Measurements from ENCODE around the gene GPX4.

Gene GPX4, protein sequence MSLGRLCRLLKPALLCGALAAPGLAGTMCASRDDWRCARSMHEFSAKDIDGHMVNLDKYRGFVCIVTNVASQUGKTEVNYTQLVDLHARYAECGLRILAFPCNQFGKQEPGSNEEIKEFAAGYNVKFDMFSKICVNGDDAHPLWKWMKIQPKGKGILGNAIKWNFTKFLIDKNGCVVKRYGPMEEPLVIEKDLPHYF

DNA sequence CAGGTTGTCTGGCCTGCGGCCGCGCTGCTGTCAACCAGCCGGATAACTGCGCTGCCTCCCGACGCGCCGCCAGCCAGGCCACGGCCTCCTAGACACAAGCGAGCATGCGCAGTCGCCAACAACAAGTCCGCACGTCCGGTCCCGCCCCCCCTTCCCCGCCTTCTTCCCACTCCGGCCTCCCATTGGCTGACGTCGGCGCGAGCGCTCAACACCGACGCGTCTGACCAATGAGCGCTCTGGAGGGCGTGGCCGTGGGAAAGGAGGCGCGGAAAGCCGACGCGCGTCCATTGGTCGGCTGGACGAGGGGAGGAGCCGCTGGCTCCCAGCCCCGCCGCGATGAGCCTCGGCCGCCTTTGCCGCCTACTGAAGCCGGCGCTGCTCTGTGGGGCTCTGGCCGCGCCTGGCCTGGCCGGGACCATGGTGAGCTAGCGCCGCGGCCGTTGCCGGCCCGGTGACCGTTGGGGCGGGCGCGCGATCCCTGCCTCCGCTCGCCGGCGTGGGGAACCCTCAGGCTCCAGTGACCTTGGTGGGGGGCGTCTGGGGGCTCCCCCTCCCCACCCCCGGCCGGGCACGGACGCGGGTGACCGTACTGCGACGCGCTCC lies at the start of gene GPX4:
TSS of gene GPX4 (plus strand) at position 287 of the 603 bp plus-strand sequence. CDS start at position 337, 50 bp downstream.
- peak; percentile 100 for DNase-seq (ENCODE audit: low read depth)

DNA sequence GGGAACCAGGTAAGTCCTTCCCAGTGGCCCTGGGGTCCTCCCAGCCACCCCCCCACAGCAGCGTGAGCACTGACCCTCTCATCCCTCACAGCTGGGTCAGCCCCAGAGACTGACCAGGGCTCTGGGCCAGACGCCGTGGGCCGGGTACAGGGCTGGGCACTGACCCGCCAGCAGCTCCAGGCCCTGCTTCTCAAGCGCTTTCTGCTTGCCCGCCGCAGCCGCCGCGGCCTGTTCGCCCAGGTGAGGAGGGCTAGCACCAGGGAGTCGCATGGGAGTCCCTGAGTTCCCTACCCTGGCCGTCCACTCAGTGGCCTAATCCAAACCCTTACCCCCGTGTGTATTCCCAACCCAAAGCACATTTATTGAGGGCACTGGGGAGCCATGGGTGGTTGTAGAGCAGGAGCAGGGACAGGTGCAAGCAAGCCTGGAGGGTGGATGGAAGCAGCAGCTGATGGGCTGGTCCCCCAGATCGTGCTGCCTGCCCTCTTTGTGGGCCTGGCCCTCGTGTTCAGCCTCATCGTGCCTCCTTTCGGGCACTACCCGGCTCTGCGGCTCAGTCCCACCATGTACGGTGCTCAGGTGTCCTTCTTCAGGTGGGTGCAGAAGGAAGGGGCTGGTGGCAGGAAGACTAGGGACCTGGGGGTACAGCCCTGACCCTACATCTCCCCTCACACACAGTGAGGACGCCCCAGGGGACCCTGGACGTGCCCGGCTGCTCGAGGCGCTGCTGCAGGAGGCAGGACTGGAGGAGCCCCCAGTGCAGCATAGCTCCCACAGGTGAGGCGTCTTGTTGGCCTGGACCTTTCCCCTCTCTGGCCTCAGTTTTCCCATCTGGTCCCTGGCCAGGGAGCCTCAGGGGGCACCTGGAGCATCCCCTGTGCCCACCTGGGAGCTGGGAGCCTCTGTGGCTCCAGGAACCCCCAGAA lies 49.4 kb upstream of the GPX4 start:
- DNase-seq (ENCODE audit: low read depth) = no peak

DNA sequence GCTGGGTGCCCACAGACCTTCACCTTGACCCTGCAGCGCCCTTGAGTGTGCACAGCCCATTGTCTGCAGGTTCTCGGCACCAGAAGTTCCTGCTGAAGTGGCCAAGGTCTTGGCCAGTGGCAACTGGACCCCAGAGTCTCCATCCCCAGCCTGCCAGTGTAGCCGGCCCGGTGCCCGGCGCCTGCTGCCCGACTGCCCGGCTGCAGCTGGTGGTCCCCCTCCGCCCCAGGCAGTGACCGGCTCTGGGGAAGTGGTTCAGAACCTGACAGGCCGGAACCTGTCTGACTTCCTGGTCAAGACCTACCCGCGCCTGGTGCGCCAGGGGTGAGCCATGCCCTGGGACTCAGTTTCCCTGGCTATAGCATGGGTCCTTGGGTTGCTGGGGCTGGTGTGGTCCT lies 48.8 kb upstream of the GPX4 start:
- DNase-seq (ENCODE audit: low read depth) = no peak

DNA sequence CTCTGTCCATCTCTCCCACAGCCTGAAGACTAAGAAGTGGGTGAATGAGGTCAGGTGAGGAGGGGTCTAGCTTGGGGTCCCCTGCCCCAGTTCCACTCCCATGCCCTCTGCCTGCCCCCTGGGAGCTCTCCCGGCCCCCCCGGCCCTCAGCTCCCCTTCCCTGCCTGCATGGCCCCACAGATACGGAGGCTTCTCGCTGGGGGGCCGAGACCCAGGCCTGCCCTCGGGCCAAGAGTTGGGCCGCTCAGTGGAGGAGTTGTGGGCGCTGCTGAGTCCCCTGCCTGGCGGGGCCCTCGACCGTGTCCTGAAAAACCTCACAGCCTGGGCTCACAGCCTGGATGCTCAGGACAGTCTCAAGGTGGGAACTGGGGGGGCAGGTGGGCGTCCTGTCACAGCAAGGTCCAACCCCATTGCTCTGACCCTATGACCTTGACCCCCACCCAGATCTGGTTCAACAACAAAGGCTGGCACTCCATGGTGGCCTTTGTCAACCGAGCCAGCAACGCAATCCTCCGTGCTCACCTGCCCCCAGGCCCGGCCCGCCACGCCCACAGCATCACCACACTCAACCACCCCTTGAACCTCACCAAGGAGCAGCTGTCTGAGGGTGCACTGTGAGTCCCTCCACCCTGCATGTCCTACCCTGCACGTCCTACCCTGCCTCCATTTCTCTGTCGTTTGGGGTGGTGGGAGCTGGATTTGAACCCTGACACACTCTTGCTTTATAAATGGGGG lies 47.7 kb upstream of the GPX4 start:
- DNase-seq (ENCODE audit: low read depth) = no peak

DNA sequence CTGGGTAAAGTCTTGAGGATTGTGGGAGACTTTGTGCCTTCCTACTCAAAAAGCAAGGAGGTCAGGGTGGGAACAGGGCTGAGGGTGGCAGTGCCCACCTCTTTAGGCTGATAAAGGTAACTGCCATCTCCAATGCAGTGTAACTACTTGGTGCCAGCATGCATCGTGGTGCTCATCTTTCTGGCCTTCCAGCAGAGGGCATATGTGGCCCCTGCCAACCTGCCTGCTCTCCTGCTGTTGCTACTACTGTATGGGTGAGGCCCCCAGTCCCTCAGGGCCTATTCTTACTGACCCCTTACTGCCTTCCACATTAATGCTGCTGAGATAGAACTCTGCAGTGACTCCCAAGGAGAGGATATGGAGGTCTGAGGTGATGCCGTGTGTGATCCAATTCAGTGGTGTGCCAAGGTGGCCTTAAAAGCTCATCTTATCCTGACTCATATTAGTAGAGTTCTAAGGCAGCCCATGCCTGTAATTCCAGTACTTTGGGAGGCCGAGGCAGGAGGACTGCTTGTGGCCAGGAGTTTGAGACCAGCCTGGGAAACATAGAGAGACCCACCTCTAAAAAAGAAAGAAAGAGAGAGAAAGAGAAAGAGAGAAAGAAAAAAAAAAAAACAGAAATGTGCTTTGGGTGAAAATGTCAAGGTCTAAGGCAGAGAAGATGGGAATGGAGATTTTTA lies 46.5 kb upstream of the GPX4 start:
- peak; percentile 73 for DNase-seq (ENCODE audit: low read depth)

DNA sequence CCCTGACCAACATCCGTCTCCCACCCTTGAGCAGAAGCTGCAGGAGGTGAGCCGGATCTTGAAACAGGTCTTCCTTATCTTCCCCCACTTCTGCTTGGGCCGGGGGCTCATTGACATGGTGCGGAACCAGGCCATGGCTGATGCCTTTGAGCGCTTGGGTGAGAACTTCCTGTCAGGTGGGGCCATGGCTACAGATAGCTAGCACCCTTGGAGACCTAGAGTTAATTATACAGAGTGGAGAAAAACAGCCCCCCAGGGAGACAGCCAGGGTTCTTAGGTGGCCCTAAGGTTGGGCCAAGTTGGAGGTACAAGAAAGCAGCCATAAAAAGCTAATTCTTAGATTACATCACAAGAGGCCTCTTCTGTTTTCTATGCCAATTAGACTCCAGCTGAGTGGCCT lies 45.7 kb upstream of the GPX4 start:
- no peak for DNase-seq (ENCODE audit: low read depth)

DNA sequence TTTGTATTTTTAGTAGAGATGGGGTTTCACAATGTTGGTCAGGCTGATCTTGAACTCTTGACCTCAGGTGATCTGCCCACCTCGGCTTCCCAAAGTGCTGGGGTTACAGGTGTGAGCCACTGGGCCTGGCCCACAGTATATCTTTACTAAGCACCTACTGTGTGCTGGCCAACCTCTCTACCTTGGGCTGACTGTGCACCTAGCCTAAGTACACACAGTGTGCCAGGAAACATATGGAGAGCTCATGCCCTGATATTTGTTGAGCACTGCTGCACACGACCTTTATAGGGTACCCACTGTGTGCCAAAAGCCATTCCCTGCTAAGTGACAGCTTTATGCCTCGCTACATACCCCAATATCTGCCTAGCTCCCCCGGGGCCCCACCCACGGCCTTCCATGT lies 43.1 kb upstream of the GPX4 start:
- DNase-seq (ENCODE audit: low read depth) = no peak

DNA sequence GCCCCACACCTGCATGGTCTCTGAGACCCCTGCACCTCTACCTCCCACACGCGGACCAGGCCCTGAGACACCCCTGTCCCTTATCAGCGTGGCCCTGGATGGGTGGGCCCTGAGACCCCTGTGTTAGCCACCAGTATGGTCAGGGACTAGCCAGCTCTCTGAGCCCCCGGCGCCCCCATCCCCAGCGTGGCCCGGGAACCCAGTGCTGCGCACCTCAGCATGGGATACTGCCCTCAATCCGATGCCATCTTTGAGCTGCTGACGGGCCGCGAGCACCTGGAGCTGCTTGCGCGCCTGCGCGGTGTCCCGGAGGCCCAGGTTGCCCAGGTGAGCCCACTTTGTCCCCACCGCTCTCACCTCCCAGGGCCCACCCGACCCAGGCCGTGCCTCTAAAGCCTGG lies 41.8 kb upstream of the GPX4 start:
- no peak for DNase-seq (ENCODE audit: low read depth)

DNA sequence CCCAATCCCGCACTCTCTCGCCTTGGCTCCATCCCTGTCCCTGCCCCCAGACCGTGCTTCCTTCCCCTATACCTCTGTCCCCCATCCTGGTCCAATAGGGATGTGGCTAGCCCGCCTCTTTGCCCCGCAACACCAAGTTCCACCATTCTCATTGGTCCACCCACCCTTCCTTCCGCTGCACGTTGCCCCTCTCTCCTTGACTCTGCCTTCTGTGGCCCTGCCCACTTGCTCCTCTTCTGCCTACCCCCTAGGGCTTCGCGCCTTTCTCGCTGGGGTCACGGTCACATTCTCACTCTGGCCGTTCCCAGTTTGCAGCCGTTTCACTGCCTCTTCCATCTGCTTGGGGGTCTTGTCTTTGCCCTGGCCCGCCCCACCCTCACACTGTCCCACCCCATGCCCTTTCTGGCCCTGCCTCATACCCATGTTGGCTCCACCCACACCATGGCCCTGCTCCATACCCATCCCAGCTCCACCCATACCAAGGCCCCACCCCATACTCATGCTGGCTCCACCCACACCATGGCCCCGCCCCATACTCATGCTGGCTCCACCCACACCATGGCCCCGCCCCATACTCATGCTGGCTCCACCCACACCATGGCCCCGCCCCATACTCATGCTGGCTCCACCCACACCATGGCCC lies 41.3 kb upstream of the GPX4 start:
- no peak for DNase-seq (ENCODE audit: low read depth)

DNA sequence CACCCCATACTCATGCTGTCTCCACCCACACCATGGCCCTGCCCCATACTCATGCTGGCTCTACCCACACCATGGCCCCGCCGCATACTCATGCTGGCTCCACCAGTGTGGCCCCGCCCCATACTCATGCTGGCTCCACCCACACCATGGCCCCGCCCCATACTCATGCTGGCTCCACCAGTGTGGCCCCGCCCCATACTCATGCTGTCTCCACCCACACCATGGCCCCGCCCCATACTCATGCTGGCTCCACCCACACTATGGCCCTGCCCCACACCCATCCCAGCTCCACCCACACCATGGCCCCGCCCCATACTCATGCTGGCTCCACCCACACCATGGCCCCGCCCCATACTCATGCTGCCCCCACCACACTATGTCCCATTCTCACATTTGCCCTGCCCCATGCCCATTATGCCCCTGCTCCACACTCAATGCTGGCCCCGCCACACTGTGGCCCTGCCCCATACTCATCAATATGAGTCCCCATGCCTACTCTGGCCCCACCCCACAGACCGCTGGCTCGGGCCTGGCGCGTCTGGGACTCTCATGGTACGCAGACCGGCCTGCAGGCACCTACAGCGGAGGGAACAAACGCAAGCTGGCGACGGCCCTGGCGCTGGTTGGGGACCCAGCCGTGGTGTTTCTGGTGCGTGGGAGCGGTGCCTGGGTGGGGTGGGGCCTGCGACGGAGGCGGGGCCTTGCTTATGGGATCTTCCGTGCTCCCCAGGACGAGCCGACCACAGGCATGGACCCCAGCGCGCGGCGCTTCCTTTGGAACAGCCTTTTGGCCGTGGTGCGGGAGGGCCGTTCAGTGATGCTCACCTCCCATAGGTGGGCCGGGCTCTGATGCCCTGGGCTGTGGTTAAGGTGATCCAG lies 40.5 kb upstream of the GPX4 start:
- no peak for DNase-seq (ENCODE audit: low read depth)

DNA sequence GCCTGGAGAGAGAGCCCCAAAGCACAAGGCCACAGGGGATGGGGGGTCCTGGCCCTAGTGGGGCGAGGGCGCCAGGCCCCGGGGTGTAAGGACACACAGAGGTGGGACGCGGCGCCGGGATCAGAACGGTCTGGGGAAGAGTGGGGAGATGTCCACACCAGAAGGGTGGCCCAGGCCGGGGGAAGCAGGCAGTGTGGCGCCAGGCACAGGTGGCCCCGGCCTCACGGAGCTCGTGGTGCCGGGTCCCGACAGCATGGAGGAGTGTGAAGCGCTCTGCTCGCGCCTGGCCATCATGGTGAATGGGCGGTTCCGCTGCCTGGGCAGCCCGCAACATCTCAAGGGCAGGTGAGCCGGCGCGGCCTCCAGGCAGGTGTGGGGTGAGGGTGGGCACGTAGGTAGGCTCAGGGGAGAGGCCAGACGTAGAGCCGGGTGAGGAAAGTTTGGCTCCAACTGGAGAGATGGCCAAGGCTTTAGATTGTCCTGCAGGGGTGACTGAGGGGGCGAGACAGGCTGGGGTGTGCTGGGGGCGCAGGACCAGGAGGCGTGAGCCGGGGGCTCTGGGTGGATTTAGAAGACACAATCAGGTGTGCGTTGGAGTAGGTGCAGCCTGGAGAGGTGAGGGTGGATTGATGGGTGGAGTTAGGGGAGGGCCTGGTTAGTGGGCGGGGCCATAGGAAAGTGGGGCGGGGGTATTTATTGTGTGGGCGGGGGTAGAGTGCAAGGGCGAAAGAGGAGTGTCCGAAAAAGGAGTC lies 39.7 kb upstream of the GPX4 start:
- DNase-seq (ENCODE audit: low read depth) = no peak

DNA sequence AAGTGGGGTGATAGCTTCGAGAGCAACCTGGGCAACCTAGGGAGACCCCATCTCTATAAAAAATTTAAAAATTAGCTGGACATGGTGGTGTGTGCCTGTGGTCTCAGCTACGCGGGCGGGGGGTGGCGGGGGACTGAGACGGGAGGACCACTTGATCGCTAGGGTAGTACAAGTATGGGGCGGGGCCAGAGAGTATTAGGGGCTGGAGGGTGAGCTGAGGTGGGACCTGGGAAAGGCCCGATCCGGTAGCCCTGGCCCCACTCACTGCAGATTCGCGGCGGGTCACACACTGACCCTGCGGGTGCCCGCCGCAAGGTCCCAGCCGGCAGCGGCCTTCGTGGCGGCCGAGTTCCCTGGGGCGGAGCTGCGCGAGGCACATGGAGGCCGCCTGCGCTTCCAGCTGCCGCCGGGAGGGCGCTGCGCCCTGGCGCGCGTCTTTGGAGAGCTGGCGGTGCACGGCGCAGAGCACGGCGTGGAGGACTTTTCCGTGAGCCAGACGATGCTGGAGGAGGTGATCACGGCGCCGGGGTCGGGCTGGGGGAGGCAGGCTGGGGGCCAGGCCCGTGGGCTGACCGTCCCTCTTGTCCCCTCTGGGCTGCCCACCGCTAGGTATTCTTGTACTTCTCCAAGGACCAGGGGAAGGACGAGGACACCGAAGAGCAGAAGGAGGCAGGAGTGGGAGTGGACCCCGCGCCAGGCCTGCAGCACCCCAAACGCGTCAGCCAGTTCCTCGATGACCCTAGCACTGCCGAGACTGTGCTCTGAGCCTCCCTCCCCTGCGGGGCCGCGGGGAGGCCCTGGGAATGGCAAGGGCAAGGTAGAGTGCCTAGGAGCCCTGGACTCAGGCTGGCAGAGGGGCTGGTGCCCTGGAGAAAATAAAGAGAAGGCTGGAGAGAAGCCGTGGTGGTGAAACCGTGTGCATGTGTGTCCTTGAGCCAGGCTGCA lies 38.9 kb upstream of the GPX4 start:
- peak; percentile 56 for DNase-seq (ENCODE audit: low read depth)

DNA sequence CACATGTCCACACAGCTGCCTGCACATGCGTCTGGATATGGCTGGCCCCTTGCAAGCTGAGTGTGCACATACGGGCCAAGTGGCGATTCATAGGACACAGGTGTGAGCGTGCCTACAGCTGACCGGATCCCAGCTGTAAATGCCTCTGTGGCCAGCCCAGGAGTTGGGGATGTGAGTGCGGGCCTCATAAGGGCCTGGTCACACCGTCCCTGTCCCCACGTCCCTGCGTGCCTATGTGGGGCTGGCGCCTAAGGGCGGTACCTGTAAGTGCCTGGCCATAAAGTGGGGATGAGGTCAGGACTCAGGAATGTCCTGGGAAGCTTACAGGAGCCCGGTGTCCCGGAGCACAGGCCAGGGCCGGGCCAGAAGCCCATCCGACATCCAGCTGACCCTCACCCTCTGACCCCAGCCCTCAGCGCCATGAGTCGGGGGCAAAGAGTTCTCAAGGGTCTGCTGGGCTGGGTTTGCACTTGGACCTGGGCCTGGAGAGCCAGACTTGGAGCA lies 38.1 kb upstream of the GPX4 start:
- DNase-seq (ENCODE audit: low read depth) = no peak

DNA sequence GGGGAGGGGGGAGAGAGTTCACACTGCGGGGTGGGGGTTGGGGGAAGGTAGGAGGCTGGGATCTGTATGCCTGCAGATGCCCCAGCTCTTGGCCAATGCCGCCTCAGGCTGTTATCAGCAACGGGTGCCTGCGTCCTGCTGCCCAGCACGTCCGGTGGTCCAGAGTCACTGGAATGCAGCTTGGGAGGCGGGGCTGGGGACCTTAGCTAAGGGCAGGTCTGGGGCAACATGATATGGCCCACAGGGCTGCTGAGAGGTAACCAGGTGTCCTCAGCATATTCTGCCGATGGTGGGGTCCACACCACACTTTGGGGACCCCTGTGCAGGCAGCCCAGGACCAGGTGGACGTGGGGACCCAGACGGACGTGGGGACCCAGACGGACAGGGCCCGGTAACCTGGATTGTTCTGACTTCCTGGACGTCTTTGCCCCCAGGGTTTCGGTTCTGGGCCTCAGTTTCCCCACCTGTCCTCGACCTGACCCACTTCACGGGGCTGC lies 37.5 kb upstream of the GPX4 start:
- DNase-seq (ENCODE audit: low read depth) = no peak

DNA sequence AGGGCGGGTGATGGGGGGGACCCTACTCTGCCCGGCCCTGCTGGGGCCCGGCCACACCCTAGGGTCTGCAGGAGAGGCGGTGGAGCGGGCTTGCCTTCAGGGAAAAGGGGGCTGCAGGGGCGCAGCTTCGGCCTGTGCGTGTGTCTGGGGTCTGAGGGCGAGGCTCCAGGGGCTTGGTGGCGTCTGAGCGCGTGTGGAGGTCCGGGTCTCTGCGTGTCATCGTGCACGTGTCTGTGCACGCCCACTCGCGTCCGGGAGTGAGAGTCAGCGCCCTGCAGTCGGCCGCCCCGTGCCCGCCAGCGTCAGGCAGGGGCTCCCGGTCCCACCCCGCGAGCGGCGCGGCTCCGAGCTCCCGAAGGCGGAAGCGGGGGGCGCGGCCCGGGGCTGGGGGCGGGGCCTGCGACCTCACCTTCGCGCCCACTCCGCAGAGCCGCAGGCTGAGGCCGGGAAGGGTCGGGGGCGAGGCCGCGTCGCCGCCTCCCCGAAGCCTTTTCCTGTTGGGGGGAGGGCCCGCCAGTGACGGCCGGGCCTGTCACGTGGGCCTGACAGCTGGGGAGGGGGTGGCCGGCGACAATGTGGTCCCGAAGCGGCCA lies 37.0 kb upstream of the GPX4 start, which contains the start of gene ARHGAP45:
TSS of gene ARHGAP45 (plus strand) at position 420 of the 593 bp plus-strand sequence. CDS start 239 bp downstream, outside the sequence.
- DNase-seq (ENCODE audit: low read depth) = no peak

DNA sequence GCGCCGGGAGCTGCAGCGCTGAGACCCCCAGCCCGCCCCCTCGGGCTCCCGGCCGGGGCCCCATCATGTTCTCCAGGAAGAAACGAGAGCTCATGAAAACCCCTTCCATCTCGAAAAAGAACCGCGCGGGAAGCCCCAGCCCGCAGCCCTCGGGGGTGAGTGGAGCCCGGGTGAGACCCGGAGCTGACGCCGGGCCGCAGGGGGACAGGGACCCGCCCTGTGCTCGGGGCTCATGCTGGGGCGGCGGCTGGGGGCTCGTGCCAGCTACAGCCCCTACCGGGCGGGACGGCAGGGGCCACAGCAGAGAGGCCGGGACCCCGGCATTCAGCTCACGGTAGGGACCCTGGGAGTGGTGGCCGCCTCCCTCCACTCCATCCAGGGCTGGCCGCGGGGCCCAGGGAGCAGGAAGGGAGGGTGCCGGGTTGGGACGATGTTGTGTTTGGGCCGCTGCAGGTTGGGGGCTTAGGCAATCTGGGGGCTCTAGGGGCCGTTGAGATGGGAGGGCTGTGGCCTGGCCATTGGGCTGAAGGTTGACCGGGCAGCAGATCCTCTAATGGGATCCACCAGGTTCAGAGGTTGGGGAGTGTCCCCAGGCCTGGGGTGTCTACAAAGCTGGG lies 36.3 kb upstream of the GPX4 start:
- no peak for DNase-seq (ENCODE audit: low read depth)

Data from fibroblast of gingiva (primary cell).